Islet precursor cell (in vitro differentiated cells): Measurements from ENCODE around the gene TCP11X1.
"Not testable (repeated sequence)": the region's sequence is repeated elsewhere in the genome, so short reads cannot be mapped to it uniquely, and the experiment has no call there.

Experiments
- DNase-seq: peaks from one replicate; pipeline ENCODE4 v3.0.0-alpha.2; 2018

TCP11X1 gene

GRCh38 chrX:102214986-102215385 lies at the start of gene TCP11X1:
Gene TCP11X1 (plus strand): TSS chrX:102215301.
- not testable (repeated sequence) for DNase-seq

GRCh38 chrX:102185967-102186720 lies 29.0 kb upstream of the TCP11X1 start:
- no peak for DNase-seq

- DNase-seq, result not testable (repeated sequence)
Measured at GRCh38 chrX:102207940-102208339, 7.2 kb upstream of the TCP11X1 start.

- DNase-seq, result not testable (repeated sequence)
Measured at GRCh38 chrX:102216497-102216896, 1.4 kb downstream of the TCP11X1 start.

- not testable (repeated sequence) for DNase-seq
Measured at GRCh38 chrX:102235678-102236077, 20.6 kb downstream of the TCP11X1 start.

- not testable (repeated sequence) for DNase-seq
Measured at GRCh38 chrX:102240265-102240664, 25.2 kb downstream of the TCP11X1 start.

- DNase-seq, result not testable (repeated sequence)
Measured at GRCh38 chrX:102246893-102247292, 31.8 kb downstream of the TCP11X1 start, which contains the start of gene NXF2. Gene NXF2 (plus strand): TSS chrX:102247167. CDS start chrX:102307079, 59,912 bp downstream.

- not testable (repeated sequence) for DNase-seq
Measured at GRCh38 chrX:102272231-102272630, 57.1 kb downstream of the TCP11X1 start.
